Neuronal stem cell (in vitro differentiated cells): ENCODE results near the gene SLC35F4.

ENCODE experiments used
- DNase-seq: peaks from one replicate; pipeline ENCODE4 v3.0.0-alpha.2; 2013; ENCODE audit warnings: low spot score
- H2AFZ ChIP-seq: one replicate; pipeline ENCODE4 v1.6.1; 2013; ENCODE audit warnings: mild to moderate bottlenecking, low read length, inconsistent platforms
- H2AK5ac ChIP-seq: 2 replicates; pipeline ENCODE4 v1.6.1; 2013; ENCODE audit warnings: low read depth, mild to moderate bottlenecking, inconsistent platforms, low read length, moderate library complexity, mixed read lengths
- H2BK120ac ChIP-seq: 2 replicates; pipeline ENCODE4 v1.6.1; 2013; ENCODE audit warnings: low read depth, mild to moderate bottlenecking, inconsistent platforms, low read length, moderate library complexity, mixed read lengths
- H2BK12ac ChIP-seq: one replicate; pipeline ENCODE4 v1.6.1; 2013; ENCODE audit warnings: low read length, inconsistent platforms
- H2BK15ac ChIP-seq: 2 replicates; pipeline ENCODE4 v1.6.1; 2013; ENCODE audit warnings: mild to moderate bottlenecking, low read length, inconsistent platforms, mixed read lengths
- H2BK5ac ChIP-seq: one replicate; pipeline ENCODE4 v1.6.1; 2013; ENCODE audit warnings: inconsistent platforms, mild to moderate bottlenecking, low read length, moderate library complexity
- H3K14ac ChIP-seq: one replicate; pipeline ENCODE4 v1.6.1; 2013; ENCODE audit warnings: low read length, inconsistent platforms
- H3K18ac ChIP-seq: 2 replicates; pipeline ENCODE4 v1.6.1; 2013; ENCODE audit warnings: low read length, inconsistent platforms
- H3K23ac ChIP-seq: 2 replicates; pipeline ENCODE4 v1.6.1; 2013; ENCODE audit warnings: low read depth, mild to moderate bottlenecking, mixed read lengths, low read length, inconsistent platforms; ENCODE audit not compliant: poor library complexity
- H3K27ac ChIP-seq: replicated peaks from 3 replicates; pipeline ENCODE4 v1.5.1; 2013; ENCODE audit warnings: low read length, inconsistent platforms
- H3K27me3 ChIP-seq, 3 experiments: 2 replicates each; pipeline ENCODE4 v1.6.1; 2013; ENCODE audit warnings: low read length in 3 of 3, mild to moderate bottlenecking in 2 of 3, inconsistent platforms in 1 of 3, low read depth in 1 of 3, mixed read lengths in 1 of 3, moderate library complexity in 1 of 3; ENCODE audit not compliant: control insufficient read depth in 3 of 3, insufficient read depth in 3 of 3
- H3K36me3 ChIP-seq, 2 donors: replicated peaks in 1 of 2; 2 replicates each; pipeline ENCODE4 v1.6.1; 2013; ENCODE audit warnings: low read length in 2 of 2; ENCODE audit not compliant: control insufficient read depth in 2 of 2, insufficient read depth in 2 of 2
- H3K4ac ChIP-seq: 2 replicates; pipeline ENCODE4 v1.6.1; 2013; ENCODE audit warnings: inconsistent platforms, mild to moderate bottlenecking, low read length, moderate library complexity
- H3K4me1 ChIP-seq, 2 donors: 1 replicate in 1 of 2; 2 replicates in 1 of 2; pipeline ENCODE4 v1.6.1; 2013; ENCODE audit warnings: low read length in 2 of 2, low read depth in 1 of 2; ENCODE audit not compliant: control insufficient read depth in 2 of 2, insufficient read depth in 1 of 2
- H3K4me2 ChIP-seq: one replicate; pipeline ENCODE4 v1.6.1; 2013; ENCODE audit warnings: mild to moderate bottlenecking, low read length, inconsistent platforms; ENCODE audit not compliant: insufficient read depth, poor library complexity, severe bottlenecking
- H3K4me3 ChIP-seq, 2 donors: 2 replicates each; pipeline ENCODE4 v1.5.1; 2013; ENCODE audit warnings: low read length in 2 of 2, mild to moderate bottlenecking in 2 of 2, inconsistent platforms in 1 of 2, moderate library complexity in 1 of 2
- H3K79me1 ChIP-seq: one replicate; pipeline ENCODE4 v1.6.1; 2013; ENCODE audit warnings: low read depth, mild to moderate bottlenecking, inconsistent platforms, low read length, moderate library complexity
- H3K9ac ChIP-seq: one replicate; pipeline ENCODE4 v1.6.1; 2013; ENCODE audit warnings: mild to moderate bottlenecking, low read depth, low read length, inconsistent platforms; ENCODE audit not compliant: poor library complexity
- H3K9me3 ChIP-seq, 2 donors: replicated peaks in 1 of 2; 2 replicates each; pipeline versions ENCODE3 to v1.6.1; 2013; ENCODE audit warnings: low read length in 2 of 2, mild to moderate bottlenecking in 2 of 2, inconsistent platforms in 1 of 2, low read depth in 1 of 2, mixed read lengths in 1 of 2, moderate library complexity in 1 of 2; ENCODE audit not compliant: control insufficient read depth in 2 of 2, insufficient read depth in 1 of 2
- H4K8ac ChIP-seq: one replicate; pipeline ENCODE4 v1.6.1; 2013; ENCODE audit warnings: low read depth, mild to moderate bottlenecking, inconsistent platforms, low read length, moderate library complexity
- H4K91ac ChIP-seq: one replicate; pipeline ENCODE4 v1.6.1; 2013; ENCODE audit warnings: low read length, low read depth, mild to moderate bottlenecking, inconsistent platforms; ENCODE audit not compliant: poor library complexity
- WGBS, 2 donors: extraction: QIAGEN DNeasy Blood & Tissue Kit; methylation state at CpG; one replicate each; pipeline ENCODE4 v1.1.7; 2013; ENCODE audit warnings: missing lambda C conversion rate in 2 of 2, mixed read lengths in 1 of 2; ENCODE audit not compliant: insufficient read length in 2 of 2, insufficient replicate concordance in 1 of 2; ENCODE audit errors: extremely low coverage in 2 of 2; 5-methylcytosine and 5-hydroxymethylcytosine counted together

SLC35F4 gene

DNA sequence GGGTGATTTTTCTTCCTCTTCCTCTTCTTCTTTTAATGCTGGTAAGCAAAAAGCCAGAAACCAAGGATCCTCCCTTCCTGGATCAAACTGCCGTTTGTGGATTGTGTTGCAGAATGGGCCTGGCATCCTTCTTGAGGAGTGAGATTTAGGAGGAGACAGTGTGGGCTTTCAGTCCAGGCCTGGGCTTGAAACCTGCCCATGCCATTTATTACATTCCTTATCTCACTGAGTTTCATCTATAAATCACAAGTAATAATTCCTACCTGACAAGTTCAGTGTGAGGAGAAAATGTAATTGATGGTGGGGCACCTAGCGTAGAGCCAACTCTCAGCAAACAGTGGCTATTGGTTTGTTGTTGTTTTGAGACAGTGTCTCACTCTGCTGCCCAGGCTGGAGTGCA lies 126.4 kb downstream of the SLC35F4 start:
- H3K27me3 ChIP-seq = peaks cover 0 to 2% (median 0%) of the 10 kb centered on the region in 3 experiments
- WGBS, 2 donors = no CpG with 5 or more reads among the region's 2 CpGs

DNA sequence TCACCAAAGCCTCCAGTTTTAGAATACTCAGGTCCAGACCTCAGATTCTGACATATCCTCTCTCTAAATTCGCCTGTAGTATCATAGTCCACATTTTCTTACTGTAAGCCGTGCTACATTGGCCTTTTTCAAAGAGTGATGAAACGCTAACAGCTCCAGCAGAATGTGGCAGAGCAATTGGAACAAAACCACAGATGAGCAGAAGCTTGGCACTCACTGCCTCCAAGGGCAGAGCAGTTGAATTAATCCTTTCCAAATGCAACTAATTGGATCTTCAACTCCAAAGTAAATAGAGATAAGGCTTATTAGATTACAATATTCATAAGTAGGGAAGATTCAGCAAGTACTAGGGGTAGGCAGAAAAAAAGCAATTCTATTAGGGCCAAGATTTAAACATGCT lies 128.3 kb downstream of the SLC35F4 start:
- H2AK5ac ChIP-seq = no peak overlapping the region
- no peak overlapping the region for H3K9ac ChIP-seq
- H2AFZ ChIP-seq = no peak overlapping the region
- no peak overlapping the region for H3K27ac ChIP-seq
- H3K36me3 ChIP-seq = no peaks in the 10 kb centered on the region
- no peak overlapping the region for H3K23ac ChIP-seq
- no peak for DNase-seq
- H4K8ac ChIP-seq = no peak overlapping the region
- no peak overlapping the region for H3K4me3 ChIP-seq
- no peak overlapping the region for H4K91ac ChIP-seq
- WGBS, 2 donors = no CpG with 5 or more reads among the region's 3 CpGs
- no peaks in the 10 kb centered on the region for H3K4me1 ChIP-seq
- no peaks in the 10 kb centered on the region for H3K9me3 ChIP-seq
- no peak overlapping the region for H2BK5ac ChIP-seq
- H3K14ac ChIP-seq = no peak overlapping the region
- no peak overlapping the region for H2BK12ac ChIP-seq
- H3K18ac ChIP-seq = no peak overlapping the region
- no peaks in the 10 kb centered on the region for H3K79me1 ChIP-seq
- no peak overlapping the region for H2BK15ac ChIP-seq
- peaks cover 0 to 2% (median 0%) of the 10 kb centered on the region in 3 experiments for H3K27me3 ChIP-seq
- no peak overlapping the region for H3K4ac ChIP-seq
- no peak overlapping the region for H2BK120ac ChIP-seq
- no peak overlapping the region for H3K4me2 ChIP-seq

More for the DNA sequence above, 126.4 kb downstream of the SLC35F4 start:
- Histone ChIP-seq H3K14ac (no peak overlapping the region), H2BK5ac (no peak overlapping the region), H3K4me1 (no peaks in the 10 kb centered on the region), H3K4me3 (no peak overlapping the region), H3K23ac (no peak overlapping the region), H2BK12ac (no peak overlapping the region), H4K8ac (no peak overlapping the region), H3K27ac (no peak overlapping the region), H2AK5ac (no peak overlapping the region), H3K9me3 (no peaks in the 10 kb centered on the region), H4K91ac (no peak overlapping the region), H2BK15ac (no peak overlapping the region), H3K9ac (no peak overlapping the region), H3K4ac (no peak overlapping the region), H2BK120ac (no peak overlapping the region), H3K36me3 (no peaks in the 10 kb centered on the region), H3K79me1 (no peaks in the 10 kb centered on the region), H2AFZ (no peak overlapping the region), H3K18ac (no peak overlapping the region), H3K4me2 (no peak overlapping the region)
- no peak for DNase-seq

DNA sequence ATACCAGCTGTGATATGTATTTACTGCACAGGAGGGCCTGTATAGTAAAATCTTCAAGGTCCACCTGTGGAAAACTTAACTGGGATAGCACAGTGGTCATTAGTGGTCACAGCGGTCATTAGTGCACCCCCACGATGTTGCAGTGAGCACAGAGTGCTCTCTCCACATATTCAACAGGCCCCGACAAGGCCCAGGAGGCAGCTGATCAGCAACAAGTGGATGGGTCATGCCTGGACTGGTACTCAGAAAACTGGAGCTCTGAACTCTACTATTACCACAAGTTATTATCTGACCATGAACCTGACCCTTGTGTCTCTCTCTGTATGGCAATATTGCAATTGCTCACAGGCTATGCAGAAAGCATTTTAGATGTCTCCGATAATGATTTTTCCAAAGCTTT lies 129.5 kb downstream of the SLC35F4 start:
- Histone ChIP-seq H2AK5ac (no peak overlapping the region), H3K23ac (no peak overlapping the region), H3K27ac (no peak overlapping the region), H2BK15ac (no peak overlapping the region), H3K18ac (peak overlapping the region; percentile 36), H3K9ac (no peak overlapping the region), H3K9me3 (no peaks in the 10 kb centered on the region), H3K4me2 (no peak overlapping the region), H3K4ac (no peak overlapping the region), H2BK12ac (no peak overlapping the region), H3K4me3 (no peak overlapping the region), H3K14ac (no peak overlapping the region), H3K4me1 (no peaks in the 10 kb centered on the region), H2BK5ac (no peak overlapping the region), H4K8ac (no peak overlapping the region), H4K91ac (no peak overlapping the region), H3K79me1 (no peaks in the 10 kb centered on the region), H3K36me3 (no peaks in the 10 kb centered on the region), H3K27me3 (peaks cover 0 to 2% (median 0%) of the 10 kb centered on the region in 3 experiments), H2AFZ (no peak overlapping the region), H2BK120ac (no peak overlapping the region)
- no CpG with 5 or more reads among the region's 4 CpGs for WGBS, 2 donors
- no peak for DNase-seq

DNA sequence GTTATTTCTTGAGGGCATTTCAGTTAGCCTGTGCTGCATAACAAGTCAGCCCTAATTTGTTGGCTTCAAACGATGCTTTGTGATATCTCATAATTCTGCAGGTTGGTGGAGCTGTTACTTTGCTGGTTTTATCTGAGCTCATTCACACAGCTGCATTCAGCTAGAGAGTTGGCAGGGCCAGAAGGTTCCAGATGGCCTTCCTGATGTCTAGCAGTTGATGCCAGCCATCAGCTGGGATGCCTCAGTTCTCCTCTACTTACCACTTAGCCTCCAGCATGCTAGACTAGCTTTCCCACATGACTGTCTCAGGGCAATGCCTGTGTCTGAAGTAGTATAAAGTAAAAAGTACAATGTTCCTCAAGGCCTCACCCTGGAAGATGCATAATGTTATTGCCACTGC lies 130.6 kb downstream of the SLC35F4 start:
- Histone ChIP-seq H3K18ac (no peak overlapping the region), H3K27me3 (peaks cover 0 to 2% (median 0%) of the 10 kb centered on the region in 3 experiments), H4K91ac (no peak overlapping the region), H3K4me2 (no peak overlapping the region), H3K23ac (no peak overlapping the region), H2BK15ac (no peak overlapping the region), H3K79me1 (no peaks in the 10 kb centered on the region), H3K4ac (no peak overlapping the region), H3K4me1 (no peaks in the 10 kb centered on the region), H3K4me3 (no peak overlapping the region), H4K8ac (no peak overlapping the region), H3K9ac (no peak overlapping the region), H2AFZ (no peak overlapping the region), H2BK12ac (no peak overlapping the region), H3K36me3 (no peaks in the 10 kb centered on the region), H2AK5ac (no peak overlapping the region), H3K9me3 (no peaks in the 10 kb centered on the region), H2BK5ac (no peak overlapping the region), H2BK120ac (no peak overlapping the region), H3K27ac (no peak overlapping the region), H3K14ac (no peak overlapping the region)
- no CpG with 5 or more reads among the region's 1 CpG for WGBS, 2 donors
- no peak for DNase-seq
